Psoas muscle (tissue), 8 donors: ENCODE measurements around the gene ADAMTS20. TPM values are rescaled to one million over a fixed set of nuclear protein-coding genes. Genes with fewer than 3 reads are reported as not detected.

Source experiments
- ATAC-seq, 4 donors: fragments of 200-7000 bp; cut with Tn5 transposase; one replicate each; pipeline ENCODE4 v1.9.1; 2020; ENCODE audit warnings: moderate library complexity in 3 of 4, mild to moderate bottlenecking in 2 of 4
- DNase-seq, 2 donors: peaks; one replicate each; pipeline ENCODE4 v3.0.0-alpha.2; 2020
- H3K27ac ChIP-seq: fragments of 200-600 bp; one replicate; pipeline ENCODE4 v1.8.0; 2022
- H3K27me3 ChIP-seq, 3 donors: fragments of 200-600 bp in 1 of 3; one replicate each; pipeline versions ENCODE4 v1.6.1 to v1.8.0; 2013 to 2022; ENCODE audit warnings: low read length in 2 of 3, mild to moderate bottlenecking in 2 of 3, moderate library complexity in 1 of 3; ENCODE audit not compliant: insufficient read depth in 3 of 3
- H3K36me3 ChIP-seq, 2 donors: fragments of 200-600 bp in 1 of 2; one replicate each; pipeline versions ENCODE4 v1.6.1 to v1.8.0; 2013 to 2022; ENCODE audit warnings: low read depth in 1 of 2, mild to moderate bottlenecking in 1 of 2, moderate library complexity in 1 of 2; ENCODE audit not compliant: insufficient read depth in 1 of 2
- H3K4me1 ChIP-seq: fragments of 200-600 bp; one replicate; pipeline ENCODE4 v1.8.0; 2022
- H3K4me3 ChIP-seq: fragments of 200-600 bp; one replicate; pipeline ENCODE4 v1.8.0; 2022; ENCODE audit warnings: mild to moderate bottlenecking
- H3K9me3 ChIP-seq: fragments of 200-600 bp; one replicate; pipeline ENCODE4 v1.8.0; 2022
- CTCF ChIP-seq: fragments of 200-600 bp; IDR thresholded peaks from one replicate; pipeline ENCODE4 v1.8.0; 2022; ENCODE audit warnings: antibody characterized with exemption
- WGBS, 3 donors: extraction: QIAGEN DNeasy Blood & Tissue Kit; methylation state at CpG; one replicate each; pipeline versions ENCODE4 v1.1.6 to v1.1.7; 2013; 5-methylcytosine and 5-hydroxymethylcytosine counted together
- intact Hi-C, 2 donors: fragments of 100-400 bp; cut with DNase I; formaldehyde crosslinking; loops; one replicate each; pipeline versions ENCODE4 v1.11.0 to v1.14.2; 2022
- polyA plus RNA-seq, 3 donors: library from polyadenylated mRNA; stranded (reverse); fragments of 200-250 nt; gene quantifications; one replicate each; pipeline ENCODE4 v1.2.3, GENCODE V29; 2013
- total RNA-seq, 4 donors: library from RNA; stranded (reverse); fragmentation: NEBNext Ultra II Directional in 2 of 4; extraction: Animal tissue kit (Norgen Biotek cat#: 25700) in 2 of 4; gene quantifications; one replicate each; pipeline versions ENCODE4 v1.2.1 to v1.2.4, GENCODE V29; 2021 to 2023
- donor health status: healthy with polysubstance abuse.
- donor health status: DM: no; HTN: no; CAD: no; lungs with moderate emphysema.
- donor health status: Bipolar disorder and iron deficiency.
- donor health status: healthy.
- donor health status: DM: yes; HTN: yes; CAD: no.
- donor health status: DM: no; HTN: no; CAD: no.
- donor health status: DM: no; HTN: no; CAD: no.
- donor health status: DM: yes; HTN: yes; CAD: no.

The ADAMTS20 gene
- total and polyA plus RNA-seq, 7 donors, result 0.01 TPM; not detected in 6

GRCh38 chr12:43462741-43463140 lies 89.3 kb downstream of the ADAMTS20 start:
- H3K27ac ChIP-seq, result no peak overlapping the region
- peaks cover 0 to 3% (median 0%) of the 10 kb centered on the region in 3 donors for H3K27me3 ChIP-seq
- H3K9me3 ChIP-seq, result no peaks in the 10 kb centered on the region
- 73 to 84% (median 83%) methylated on average over 3 of the region's 3 CpGs for WGBS, 3 donors
- no peak for ATAC-seq
- H3K36me3 ChIP-seq, result no peaks in the 10 kb centered on the region
- TF ChIP-seq CTCF, result no peak
- no peaks in the 10 kb centered on the region for H3K4me1 ChIP-seq
- DNase-seq, result no peak
- intact Hi-C loops, result no loop called here
- H3K4me3 ChIP-seq, result no peak overlapping the region

- no peak for ATAC-seq
- DNase-seq, result no peak
- Histone ChIP-seq H3K27ac (no peak overlapping the region), H3K4me1 (no peaks in the 10 kb centered on the region), H3K4me3 (no peak overlapping the region), H3K27me3 (peaks cover 0 to 3% (median 0%) of the 10 kb centered on the region in 3 donors), H3K9me3 (no peaks in the 10 kb centered on the region), H3K36me3 (no peaks in the 10 kb centered on the region)
- TF ChIP-seq CTCF, result no peak
- intact Hi-C loops, result no loop called here
- WGBS, 3 donors, result 86 to 92% (median 91%) methylated on average over 2 of the region's 2 CpGs
These were observed 89.9 kb downstream of the ADAMTS20 start for GRCh38 chr12:43462080-43462479.

DNA sequence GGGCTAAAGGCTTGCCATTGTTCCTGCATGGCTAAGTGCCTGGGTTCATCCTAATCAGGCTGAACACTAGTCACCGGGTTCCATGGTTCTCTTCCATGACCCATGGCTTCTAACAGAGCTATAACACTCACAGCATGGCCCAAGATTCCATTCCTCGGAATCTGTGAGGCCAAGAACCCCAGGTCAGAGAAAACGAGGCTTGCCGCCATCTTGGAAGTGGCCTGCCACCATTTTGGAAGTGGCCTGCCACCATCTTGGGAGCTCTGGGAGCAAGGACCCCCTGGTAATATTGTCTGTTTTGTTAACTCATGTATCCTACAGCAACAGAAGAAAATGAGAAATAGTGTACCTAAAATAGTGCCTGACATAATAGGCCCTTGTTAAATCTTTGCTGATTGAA lies 92.7 kb downstream of the ADAMTS20 start:
- DNase-seq, result no peak
- intact Hi-C loops, result no loop called here
- no peak for TF ChIP-seq CTCF
- no peak overlapping the region for H3K4me3 ChIP-seq
- no peak for ATAC-seq
- no peaks in the 10 kb centered on the region for H3K36me3 ChIP-seq
- H3K9me3 ChIP-seq, result no peaks in the 10 kb centered on the region
- peaks cover 0 to 3% (median 0%) of the 10 kb centered on the region in 3 donors for H3K27me3 ChIP-seq
- 77 to 84% (median 80%) methylated on average over 4 of the region's 4 CpGs for WGBS, 3 donors
- H3K27ac ChIP-seq, result no peak overlapping the region
- H3K4me1 ChIP-seq, result no peaks in the 10 kb centered on the region

DNA sequence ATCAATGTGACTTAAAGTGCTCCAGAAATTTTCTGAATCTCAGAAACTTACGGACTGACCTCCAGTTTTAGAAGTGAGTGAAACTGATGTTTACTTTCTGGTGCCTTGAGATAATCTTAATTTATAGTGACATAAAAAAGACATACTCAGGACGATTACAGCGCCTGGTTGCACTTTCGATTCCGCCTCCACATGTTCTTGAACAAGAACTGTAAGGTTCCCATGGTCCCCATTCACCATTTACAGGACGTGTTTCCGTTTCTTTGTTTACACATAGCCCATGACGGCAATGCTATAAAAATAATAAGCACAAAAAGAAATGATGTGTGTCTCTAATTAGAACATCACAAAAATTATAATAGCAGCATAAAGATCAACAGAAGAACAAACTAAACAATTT lies 98.2 kb downstream of the ADAMTS20 start:
- H3K4me3 ChIP-seq, result no peak overlapping the region
- WGBS, 3 donors, result 87 to 90% (median 88%) methylated on average over 8 of the region's 8 CpGs
- no peaks in the 10 kb centered on the region for H3K36me3 ChIP-seq
- DNase-seq (no peak), ATAC-seq (no peak)
- no peak overlapping the region for H3K27ac ChIP-seq
- H3K4me1 ChIP-seq, result no peaks in the 10 kb centered on the region
- TF ChIP-seq CTCF, result no peak
- H3K27me3 ChIP-seq, result no peaks in the 10 kb centered on the region
- H3K9me3 ChIP-seq, result no peaks in the 10 kb centered on the region
- intact Hi-C loops, result no loop called here

GRCh38 chr12:43444940-43445564 lies 107.0 kb downstream of the ADAMTS20 start:
- Histone ChIP-seq H3K9me3 (no peaks in the 10 kb centered on the region), H3K4me3 (no peak overlapping the region), H3K36me3 (no peaks in the 10 kb centered on the region), H3K27me3 (no peaks in the 10 kb centered on the region), H3K27ac (no peak overlapping the region), H3K4me1 (no peaks in the 10 kb centered on the region)
- 68 to 76% (median 72%) methylated on average over 3 of the region's 3 CpGs for WGBS, 3 donors
- ATAC-seq (no peak), DNase-seq (no peak)
- TF ChIP-seq CTCF, result peak; percentile 65
- intact Hi-C loops, result loop anchor here in 1 of 2 donors (10.0 kb wide), 1 partner anchor 440 kb away; no protein-coding TSS in a partner anchor
